HG02571 (cell line): ENCODE data around the gene REG3G.
"Not testable (repeated sequence)": the region's sequence is repeated elsewhere in the genome, so short reads cannot be mapped to it uniquely, and the experiment has no call there.

Experiments
- ATAC-seq: cut with Tn5 transposase; IDR thresholded peaks from one replicate; pipeline ENCODE4 v1.9.1; 2021; ENCODE audit warnings: mild to moderate bottlenecking, moderate library complexity; ENCODE audit not compliant: unreplicated experiment

Gene REG3G

GRCh38 chr2:79013629-79014028 lies 11.9 kb upstream of the REG3G start:
- no peak for ATAC-seq

GRCh38 chr2:79016342-79016741 lies 9.2 kb upstream of the REG3G start:
- ATAC-seq: no peak

GRCh38 chr2:79026061-79026460 lies 559 bp downstream of the REG3G start:
- ATAC-seq: no peak

- no peak for ATAC-seq
Observed at GRCh38 chr2:79039944-79040343, 14.4 kb downstream of the REG3G start.

- ATAC-seq: no peak
Observed at GRCh38 chr2:79041032-79041448, 15.5 kb downstream of the REG3G start.

- not testable (repeated sequence) for ATAC-seq
Observed at GRCh38 chr2:79053486-79053885, 28.0 kb downstream of the REG3G start.

- not testable (repeated sequence) for ATAC-seq
Observed at GRCh38 chr2:79054769-79055168, 29.3 kb downstream of the REG3G start.

- ATAC-seq: no peak
Observed at GRCh38 chr2:79065201-79065600, 39.7 kb downstream of the REG3G start.

GRCh38 chr2:79071078-79071477 lies 45.6 kb downstream of the REG3G start:
- no peak for ATAC-seq
